CD4-positive, alpha-beta T cell treated with Interleukin-10 for 1 hour (primary cell): ENCODE results near the gene JPT2.

Experiments used
- DNase-seq: peaks from one replicate; pipeline ENCODE4 v3.0.0-alpha.2; 2020

The JPT2 gene

GRCh38 chr16:1740781-1741490, 62.9 kb downstream of the JPT2 start:
- DNase-seq = no peak

GRCh38 chr16:1741553-1742165, 63.6 kb downstream of the JPT2 start:
- no peak for DNase-seq

- no peak for DNase-seq
Measured at GRCh38 chr16:1743376-1744337, 65.6 kb downstream of the JPT2 start.

GRCh38 chr16:1744338-1744840, 66.3 kb downstream of the JPT2 start:
- DNase-seq = no peak

- no peak for DNase-seq
Measured at GRCh38 chr16:1745181-1745899, 67.3 kb downstream of the JPT2 start.

GRCh38 chr16:1745900-1746692, 68.0 kb downstream of the JPT2 start:
- no peak for DNase-seq

GRCh38 chr16:1746693-1747195, 68.7 kb downstream of the JPT2 start:
- DNase-seq = no peak

GRCh38 chr16:1747934-1748333, 69.9 kb downstream of the JPT2 start:
- DNase-seq = no peak

GRCh38 chr16:1749152-1750117, 71.4 kb downstream of the JPT2 start:
- no peak for DNase-seq
